Mesothelial cell of epicardium (in vitro differentiated cells): ENCODE results near the gene ZSCAN10. TPM values are rescaled to one million over a fixed set of nuclear protein-coding genes. Genes with fewer than 3 reads are reported as not detected.

ENCODE experiments used
- DNase-seq, 2 experiments: peaks; one replicate each; pipeline ENCODE4 v3.0.0; 2021; ENCODE audit warnings: low spot score in 2 of 2; ENCODE audit not compliant: unreplicated experiment in 2 of 2
- H3K27ac Mint-ChIP-seq: 2 replicates; pipeline ENCODE4 v1.8.0; 2021; ENCODE audit warnings: mixed read lengths
- H3K27me3 Mint-ChIP-seq: 2 replicates; pipeline ENCODE4 v1.8.0; 2021; ENCODE audit warnings: low read depth, mixed read lengths
- H3K36me3 Mint-ChIP-seq: 2 replicates; pipeline ENCODE4 v1.8.0; 2021; ENCODE audit warnings: mixed read lengths
- H3K4me1 Mint-ChIP-seq: 2 replicates; pipeline ENCODE4 v1.8.0; 2021; ENCODE audit warnings: mixed read lengths
- H3K4me3 Mint-ChIP-seq: 2 replicates; pipeline ENCODE4 v1.8.0; 2021; ENCODE audit warnings: mild to moderate bottlenecking, moderate library complexity, mixed read lengths
- H3K9me3 Mint-ChIP-seq: 2 replicates; pipeline ENCODE4 v1.8.0; 2021; ENCODE audit warnings: mixed read lengths
- total RNA-seq: library from RNA; stranded (reverse); gene quantifications from 3 replicates; pipeline ENCODE4 v1.2.1, GENCODE V29; 2021
- TF ChIP-seq, protein P1 (sequence below): fragments of 200-600 bp; sonication (generic); IDR thresholded peaks from one replicate; pipeline ENCODE4 v1.5.0; 2021; ENCODE audit warnings: antibody characterized with exemption; ENCODE audit not compliant: unreplicated experiment

Gene ZSCAN10
- total RNA-seq, 1 donor from 2014 or later, result 0.42 TPM

GRCh38 chr16:3115561-3115960 is 16.5 kb upstream of the ZSCAN10 start:
- H3K27me3 Mint-ChIP-seq, result no peaks in the 10 kb centered on the region
- H3K9me3 Mint-ChIP-seq, result no peaks in the 10 kb centered on the region
- peaks cover 12% of the 10 kb centered on the region for H3K36me3 Mint-ChIP-seq
- no peak for DNase-seq
- no peak overlapping the region for H3K27ac Mint-ChIP-seq
- H3K4me3 Mint-ChIP-seq, result no peak overlapping the region
- TF ChIP-seq, protein P1, sequence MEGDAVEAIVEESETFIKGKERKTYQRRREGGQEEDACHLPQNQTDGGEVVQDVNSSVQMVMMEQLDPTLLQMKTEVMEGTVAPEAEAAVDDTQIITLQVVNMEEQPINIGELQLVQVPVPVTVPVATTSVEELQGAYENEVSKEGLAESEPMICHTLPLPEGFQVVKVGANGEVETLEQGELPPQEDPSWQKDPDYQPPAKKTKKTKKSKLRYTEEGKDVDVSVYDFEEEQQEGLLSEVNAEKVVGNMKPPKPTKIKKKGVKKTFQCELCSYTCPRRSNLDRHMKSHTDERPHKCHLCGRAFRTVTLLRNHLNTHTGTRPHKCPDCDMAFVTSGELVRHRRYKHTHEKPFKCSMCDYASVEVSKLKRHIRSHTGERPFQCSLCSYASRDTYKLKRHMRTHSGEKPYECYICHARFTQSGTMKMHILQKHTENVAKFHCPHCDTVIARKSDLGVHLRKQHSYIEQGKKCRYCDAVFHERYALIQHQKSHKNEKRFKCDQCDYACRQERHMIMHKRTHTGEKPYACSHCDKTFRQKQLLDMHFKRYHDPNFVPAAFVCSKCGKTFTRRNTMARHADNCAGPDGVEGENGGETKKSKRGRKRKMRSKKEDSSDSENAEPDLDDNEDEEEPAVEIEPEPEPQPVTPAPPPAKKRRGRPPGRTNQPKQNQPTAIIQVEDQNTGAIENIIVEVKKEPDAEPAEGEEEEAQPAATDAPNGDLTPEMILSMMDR, result no peak
- peaks cover 26% of the 10 kb centered on the region for H3K4me1 Mint-ChIP-seq

GRCh38 chr16:3115003-3115402 is 15.9 kb upstream of the ZSCAN10 start:
- no peak for DNase-seq
- H3K27me3 Mint-ChIP-seq, result no peaks in the 10 kb centered on the region
- peaks cover 26% of the 10 kb centered on the region for H3K4me1 Mint-ChIP-seq
- peaks cover 12% of the 10 kb centered on the region for H3K36me3 Mint-ChIP-seq
- H3K9me3 Mint-ChIP-seq, result no peaks in the 10 kb centered on the region
- no peak overlapping the region for H3K27ac Mint-ChIP-seq
- H3K4me3 Mint-ChIP-seq, result peak overlapping the region; percentile 52
- TF ChIP-seq, protein P1, result no peak

DNA sequence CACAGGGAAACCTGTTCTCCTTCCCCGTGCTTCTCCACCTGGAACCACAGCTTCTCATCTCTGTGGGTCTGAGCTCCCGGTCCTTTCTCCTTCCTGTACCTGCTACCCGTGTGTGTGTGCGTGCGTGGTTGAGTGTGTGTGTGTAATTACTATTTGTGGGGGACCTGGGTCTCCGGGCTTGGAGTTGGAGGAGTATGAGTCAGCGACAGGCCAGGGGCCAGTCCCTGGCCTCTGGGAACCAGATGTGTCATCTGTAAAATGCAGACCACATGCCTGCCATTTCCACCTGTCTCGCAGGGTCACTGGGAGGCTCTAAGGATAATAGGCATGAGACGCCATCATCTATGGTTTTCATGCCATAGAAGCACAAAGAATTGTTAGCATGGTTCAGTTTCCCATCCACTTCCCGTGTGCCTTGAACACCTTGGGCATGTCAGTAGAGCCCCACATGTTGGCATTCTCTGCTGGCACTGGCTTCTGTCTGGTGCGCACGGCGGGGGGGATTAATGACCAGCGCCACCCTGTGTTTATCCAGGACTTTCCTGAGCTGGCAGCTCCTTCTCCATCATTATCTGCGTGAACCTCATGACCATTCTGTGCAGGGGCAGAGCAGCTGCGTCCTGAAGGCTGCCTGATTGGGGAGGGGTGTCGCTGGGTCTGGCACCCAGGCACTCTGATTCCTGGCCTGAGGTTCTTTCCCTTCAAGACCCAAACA is 14.8 kb upstream of the ZSCAN10 start:
- Mint-ChIP-seq H3K4me3 (peak overlapping the region; percentile 84), H3K27ac (peak overlapping the region; percentile 47), H3K4me1 (peaks cover 26% of the 10 kb centered on the region), H3K9me3 (no peaks in the 10 kb centered on the region), H3K36me3 (peaks cover 10% of the 10 kb centered on the region), H3K27me3 (no peaks in the 10 kb centered on the region)
- TF ChIP-seq, protein P1, result no peak
- no peak for DNase-seq

- no peak for DNase-seq
- H3K36me3 Mint-ChIP-seq, result peaks cover 6% of the 10 kb centered on the region
- peaks cover 26% of the 10 kb centered on the region for H3K4me1 Mint-ChIP-seq
- TF ChIP-seq, protein P1, result no peak
- peak overlapping the region; percentile 84 for H3K4me3 Mint-ChIP-seq
- H3K9me3 Mint-ChIP-seq, result no peaks in the 10 kb centered on the region
- peak overlapping the region; percentile 10 for H3K27ac Mint-ChIP-seq
- H3K27me3 Mint-ChIP-seq, result no peaks in the 10 kb centered on the region
Measured at GRCh38 chr16:3112881-3113574, 13.9 kb upstream of the ZSCAN10 start.

- Mint-ChIP-seq H3K36me3 (peaks cover 6% of the 10 kb centered on the region), H3K27ac (peak within 1 kb of the TSS; percentile 97), H3K27me3 (no peaks in the 10 kb centered on the region), H3K4me1 (peaks cover 28% of the 10 kb centered on the region), H3K4me3 (peak within 1 kb of the TSS; percentile 84), H3K9me3 (no peaks in the 10 kb centered on the region)
- peak; percentile 58 to 84 for DNase-seq
- TF ChIP-seq, protein P1, result no peak
Measured at GRCh38 chr16:3112058-3112880, 13.2 kb upstream of the ZSCAN10 start, which contains the start of gene ZNF205. ZNF205 (plus strand) TSS chr16:3112586; CDS start chr16:3113431, 845 bp downstream.
